HT1080 (cell line): ENCODE data around the gene SRR. TPM values are rescaled to one million over a fixed set of nuclear protein-coding genes. Genes with fewer than 3 reads are reported as not detected.

Source experiments
- DNase-seq: peaks from one replicate; pipeline ENCODE4 v3.0.0-alpha.2; 2015; ENCODE audit warnings: low read depth
- total RNA-seq: library from RNA; depleted of rRNA; stranded (reverse); fragments of >200 nt; shearing (Covaris generic); gene quantifications from 2 replicates; pipeline ENCODE4 v1.2.3, GENCODE V29; 2014

SRR gene
- total RNA-seq, 1 experiment from 2014 or later: 15.3 TPM

DNA sequence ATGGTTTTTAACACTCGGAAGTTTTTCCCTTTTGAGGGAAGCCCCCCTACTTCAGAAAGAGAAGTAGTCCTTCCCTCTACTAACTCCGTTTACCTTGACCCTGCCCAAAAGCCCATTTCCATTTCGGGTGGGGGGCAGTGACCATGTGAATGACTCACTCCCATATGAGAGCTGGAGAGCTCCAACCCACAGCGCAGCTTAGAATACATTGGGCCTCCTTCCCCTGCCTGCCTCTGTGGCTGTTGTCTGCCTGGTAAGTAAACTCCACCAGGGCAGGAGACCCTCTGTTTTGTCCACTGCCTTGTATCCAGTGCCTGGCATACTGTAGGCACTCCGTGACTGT is 34.5 kb downstream of the SRR start:
- peak; percentile 33 for DNase-seq

DNA sequence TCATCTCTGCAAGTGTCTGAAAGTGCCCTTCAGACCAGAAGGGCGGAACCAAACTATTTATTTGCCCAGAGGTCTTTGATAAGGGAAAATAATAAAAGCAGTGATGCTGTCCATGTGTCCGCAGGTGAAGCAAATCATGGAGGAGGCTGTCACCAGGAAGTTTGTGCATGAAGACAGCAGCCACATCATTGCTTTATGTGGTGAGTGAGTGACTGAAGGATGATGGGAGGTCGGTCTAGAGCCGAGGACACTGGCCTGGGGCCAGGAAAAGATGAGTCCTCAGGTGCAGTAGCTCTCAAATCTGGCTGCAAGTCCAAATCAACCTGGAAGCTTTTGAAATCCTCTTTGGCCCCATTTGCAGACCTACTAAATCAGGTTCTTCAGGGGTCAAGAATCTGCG is 39.7 kb downstream of the SRR start:
- DNase-seq: no peak

DNA sequence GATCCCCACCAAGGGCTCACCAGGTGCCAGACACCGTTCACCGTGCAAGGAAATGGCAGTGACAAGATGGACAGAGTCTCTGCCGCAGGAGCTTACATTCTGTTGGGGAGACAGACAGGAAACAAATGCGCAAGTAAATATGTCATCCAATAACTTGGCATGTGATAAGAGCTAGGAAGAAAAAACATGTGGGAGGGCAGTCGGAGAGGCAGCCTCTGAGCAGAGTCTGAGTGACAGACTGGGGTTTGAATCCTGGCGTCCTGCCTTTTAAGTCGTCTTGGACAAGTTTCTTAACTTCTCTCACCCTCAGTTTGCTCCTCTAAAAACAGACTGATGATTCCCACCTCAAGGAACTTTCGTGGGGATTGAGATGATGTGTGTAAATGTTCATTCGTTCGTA is 40.8 kb downstream of the SRR start:
- no peak for DNase-seq

DNA sequence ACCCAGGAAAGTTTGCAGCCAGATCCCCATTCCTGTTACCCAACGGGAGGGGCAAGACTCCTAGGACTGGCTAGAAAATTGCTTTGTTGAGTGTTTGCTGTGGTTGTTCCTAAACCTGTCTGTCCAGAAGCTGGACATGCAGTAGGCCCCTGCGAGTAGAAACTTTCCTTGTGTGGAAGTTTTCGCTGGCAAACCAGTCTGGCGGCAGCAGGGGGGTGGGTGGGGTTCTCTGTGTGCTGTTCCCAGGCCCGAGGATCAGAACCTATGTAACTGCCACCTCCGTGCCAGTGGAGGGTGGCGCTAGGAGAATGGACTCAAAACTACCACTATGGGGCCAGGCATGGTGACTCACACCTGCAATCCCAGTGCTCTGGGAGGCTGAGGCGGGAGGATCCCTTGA is 42.7 kb downstream of the SRR start:
- DNase-seq: no peak

DNA sequence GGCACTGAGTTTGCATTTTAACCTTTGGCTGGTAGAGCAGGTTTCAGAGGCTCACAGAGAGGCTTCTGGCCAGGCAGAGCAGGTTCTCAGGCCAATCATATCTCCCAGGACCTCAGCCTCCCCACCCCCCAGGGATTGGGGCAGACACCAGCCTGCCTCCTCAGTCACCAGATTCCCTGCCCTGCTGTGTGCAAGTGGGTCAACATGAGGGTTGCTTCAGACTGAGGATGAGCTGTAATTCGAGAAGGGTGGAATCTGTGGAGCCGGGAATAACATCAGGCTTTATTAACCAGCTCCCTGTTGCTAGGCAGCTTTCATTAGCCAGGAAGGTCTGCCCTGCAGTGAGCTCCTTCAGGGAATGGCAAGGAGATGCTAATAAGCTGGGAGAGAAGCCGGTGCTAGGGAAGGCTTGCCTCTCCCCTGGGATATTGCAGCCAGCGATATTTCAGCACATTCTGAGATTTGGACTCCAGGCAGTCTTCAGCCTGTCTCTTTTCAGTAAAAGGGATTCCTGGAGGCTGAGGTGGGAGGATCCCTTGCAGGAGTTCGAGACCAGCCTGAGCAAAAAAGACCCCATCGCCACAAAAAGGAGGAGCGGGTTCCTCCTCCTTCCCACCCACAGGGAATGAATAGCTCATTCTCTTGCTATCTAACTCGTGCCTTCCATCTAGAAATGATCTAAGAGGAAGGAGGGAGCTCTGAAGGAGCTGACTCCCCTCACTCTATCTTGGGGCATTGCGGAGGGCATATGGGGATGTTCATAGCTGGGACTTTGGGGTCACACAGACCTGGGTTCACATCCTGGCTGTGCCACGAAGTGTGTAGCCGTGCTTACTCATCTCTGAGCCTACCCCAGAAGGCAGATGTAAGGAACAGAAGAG is 44.3 kb downstream of the SRR start:
- DNase-seq: peak; percentile 82

DNA sequence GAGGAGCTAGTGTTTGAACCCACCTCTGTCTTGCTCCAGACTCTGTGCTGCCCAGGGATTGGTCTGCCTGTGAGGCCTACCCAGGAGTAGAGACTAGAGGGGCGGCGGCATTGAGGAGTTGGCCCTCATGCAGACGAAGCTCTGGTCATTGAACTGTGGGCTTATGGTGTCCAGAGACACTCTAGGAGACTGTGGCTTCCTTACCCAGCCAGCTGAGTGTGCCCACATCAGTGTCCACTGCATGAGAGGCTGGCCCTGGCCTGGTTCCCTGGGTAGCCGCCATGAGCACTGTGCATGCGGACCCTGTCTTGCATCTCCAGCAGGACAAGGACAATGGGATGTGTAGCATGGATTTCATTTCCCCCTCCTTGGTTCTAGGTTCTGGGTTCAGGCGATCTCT is 47.5 kb downstream of the SRR start:
- DNase-seq: no peak

DNA sequence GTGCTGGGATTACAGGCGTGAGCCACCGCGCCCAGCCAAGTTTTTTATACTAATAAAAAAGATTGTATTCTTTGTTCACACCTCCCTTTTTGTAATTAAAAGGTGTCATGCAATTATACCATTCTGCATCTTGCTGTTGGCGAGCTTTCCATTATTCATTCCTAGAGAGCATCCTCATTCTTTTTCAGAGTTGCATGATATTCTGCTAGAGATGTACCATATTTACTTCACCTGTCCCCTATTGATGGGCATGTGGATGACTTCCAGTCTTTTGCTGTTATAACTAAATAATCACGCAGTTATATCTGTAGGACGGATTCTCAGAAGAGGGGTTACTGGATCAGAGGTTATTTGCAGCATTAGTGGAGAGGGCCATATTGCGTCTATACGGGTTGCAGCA is 50.6 kb downstream of the SRR start:
- DNase-seq: no peak

DNA sequence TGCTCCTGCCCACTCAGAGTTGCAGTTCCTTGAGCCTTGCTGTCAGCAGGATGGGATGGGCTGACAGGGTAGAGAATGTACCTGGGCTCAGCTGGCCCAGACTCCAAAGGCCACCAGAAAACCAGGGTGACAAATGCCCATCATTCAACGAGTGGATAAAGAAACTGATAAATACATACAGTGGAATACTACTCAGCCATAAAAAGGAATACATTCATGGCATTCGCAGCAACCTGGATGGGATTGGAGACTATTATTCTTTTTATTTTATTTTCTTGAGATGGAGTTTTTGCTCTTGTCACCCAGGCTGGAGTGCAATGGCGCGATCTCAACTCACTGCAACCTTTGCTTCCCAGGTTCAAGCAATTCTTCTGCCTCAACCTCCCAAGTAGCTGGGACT is 53.5 kb downstream of the SRR start:
- no peak for DNase-seq

DNA sequence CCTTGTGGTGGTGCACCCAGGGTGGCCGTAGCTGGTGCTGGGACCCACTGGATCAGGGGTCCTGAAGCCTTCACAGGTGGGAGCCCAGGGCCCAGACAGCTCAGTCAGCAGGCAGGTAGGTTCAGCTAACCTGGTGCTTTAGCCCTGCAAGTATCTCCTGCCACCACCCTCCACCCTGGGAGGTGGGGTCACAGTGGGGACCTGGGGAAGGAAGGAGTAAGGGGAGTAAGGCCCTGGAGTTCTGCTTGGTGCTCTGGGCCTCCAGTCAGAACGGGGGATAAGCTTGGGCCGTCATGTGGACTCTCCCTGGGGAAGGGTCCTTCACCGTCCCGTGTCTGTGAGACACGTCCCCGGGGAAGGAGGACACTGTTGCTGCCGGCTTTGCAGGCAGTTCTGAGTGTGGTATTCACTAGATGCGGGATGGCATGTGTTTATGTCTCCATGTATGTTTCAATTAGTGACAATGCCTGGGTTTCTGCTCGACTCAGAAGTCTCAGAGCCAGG is 54.2 kb downstream of the SRR start:
- DNase-seq: no peak

DNA sequence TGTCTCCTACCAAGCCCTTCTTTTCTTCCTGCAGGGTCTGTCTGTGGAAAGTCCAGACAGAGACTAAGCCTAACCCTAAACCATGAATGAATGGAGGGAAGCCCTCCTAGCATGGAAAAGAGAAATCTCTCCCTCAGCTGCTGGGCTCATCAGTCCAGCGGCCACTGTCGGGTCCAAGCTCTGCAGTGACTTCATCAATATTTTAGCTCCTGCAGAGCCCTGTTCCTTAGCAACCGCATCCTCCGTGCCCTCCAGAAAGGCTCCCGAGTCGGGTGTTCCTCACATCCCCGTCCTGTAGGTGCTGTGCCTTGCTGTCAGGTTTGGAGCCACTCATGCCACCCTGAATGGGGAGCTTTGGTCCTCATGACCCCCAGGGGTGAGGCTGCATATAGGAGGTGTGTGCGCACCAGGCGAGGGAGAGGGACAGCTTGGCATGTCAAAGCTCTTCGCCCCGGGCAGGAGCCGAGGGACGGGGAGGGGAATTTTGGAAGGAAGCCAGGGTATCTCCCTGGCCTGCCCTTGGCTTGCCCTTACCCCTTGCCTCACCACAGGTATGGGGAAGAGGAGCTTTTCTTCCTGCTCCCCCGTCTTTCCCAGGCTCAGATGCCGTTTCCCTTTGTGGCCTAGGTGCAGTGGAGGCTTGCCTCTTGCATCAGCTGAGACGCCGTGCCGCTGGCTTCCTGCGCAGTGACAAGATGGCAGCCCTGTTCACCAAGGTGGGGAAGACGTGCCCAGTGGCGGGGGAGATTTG is 57.4 kb downstream of the SRR start:
- no peak for DNase-seq

DNA sequence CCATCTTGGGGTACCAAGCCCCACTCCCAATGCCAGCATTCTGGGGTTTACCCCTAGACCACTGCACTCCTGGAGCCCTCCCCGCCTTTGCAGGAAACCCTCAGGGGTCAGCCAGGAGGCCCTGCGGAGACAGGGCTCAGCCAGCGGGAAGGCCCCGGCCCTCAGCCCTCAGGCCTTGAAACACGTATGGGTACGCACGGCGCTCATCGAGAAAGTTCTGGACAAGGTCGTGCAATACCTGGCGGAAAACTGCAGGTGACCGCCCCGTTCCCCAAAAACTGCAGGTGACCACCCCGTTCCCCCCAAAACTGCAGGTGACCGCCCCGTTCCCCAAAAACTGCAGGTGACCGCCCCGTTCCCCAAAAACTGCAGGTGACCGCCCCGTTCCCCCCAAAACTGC is 58.3 kb downstream of the SRR start:
- no peak for DNase-seq

DNA sequence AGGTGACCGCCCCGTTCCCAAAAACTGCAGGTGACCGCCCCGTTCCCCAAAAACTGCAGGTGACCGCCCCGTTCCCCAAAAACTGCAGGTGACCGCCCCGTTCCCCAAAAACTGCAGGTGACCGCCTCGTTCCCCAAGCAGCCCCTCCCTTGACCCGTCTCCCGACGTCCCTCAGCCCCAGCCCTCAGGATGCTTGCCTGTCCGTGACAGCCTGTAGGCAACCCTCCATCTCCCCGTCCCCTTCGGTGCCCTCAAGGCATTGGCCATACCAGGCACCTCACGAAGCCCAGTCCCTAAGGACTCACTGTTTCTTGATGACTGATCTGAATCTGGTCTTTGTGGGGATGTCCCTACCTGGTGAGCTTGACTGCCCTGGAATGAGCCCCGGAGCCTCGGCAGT is 58.7 kb downstream of the SRR start:
- DNase-seq: no peak

DNA sequence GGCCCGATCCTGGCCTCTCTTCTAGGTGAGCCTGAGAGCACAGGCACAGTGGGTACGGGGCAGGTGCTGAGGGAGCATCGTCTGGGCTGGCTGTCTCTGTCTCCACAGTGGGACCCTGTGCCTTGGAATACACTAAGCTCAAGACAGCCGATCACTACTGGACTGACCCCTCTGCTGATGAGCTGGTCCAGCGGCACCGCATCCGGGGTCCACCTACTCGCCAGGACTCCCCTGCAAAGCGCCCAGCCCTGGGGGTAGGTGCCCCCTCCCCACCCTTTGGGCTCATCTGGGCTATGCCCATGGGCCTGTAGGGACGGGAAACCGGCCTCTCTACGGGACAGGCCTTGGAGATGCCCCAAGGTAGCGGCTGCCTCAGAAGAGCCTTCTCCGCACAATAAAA is 59.1 kb downstream of the SRR start:
- no peak for DNase-seq

DNA sequence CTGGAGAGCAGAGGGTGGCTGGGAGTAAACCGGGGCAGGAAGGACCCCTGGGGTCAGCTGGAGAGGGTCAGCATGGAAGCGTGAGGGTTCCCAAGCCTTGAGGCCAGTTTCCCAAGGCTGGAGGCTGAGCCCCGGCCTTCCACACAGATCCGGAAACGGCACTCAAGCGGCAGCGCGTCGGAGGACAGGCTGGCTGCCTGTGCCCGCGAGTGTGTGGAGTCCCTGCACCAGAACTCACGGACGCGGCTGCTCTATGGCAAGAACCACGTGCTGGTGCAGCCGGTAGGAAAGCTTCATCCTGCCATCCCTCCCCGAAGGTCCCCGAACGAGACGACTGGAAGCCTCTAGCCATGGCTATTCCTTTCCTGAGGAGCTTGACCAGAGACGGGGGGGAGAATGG is 59.6 kb downstream of the SRR start:
- no peak for DNase-seq

DNA sequence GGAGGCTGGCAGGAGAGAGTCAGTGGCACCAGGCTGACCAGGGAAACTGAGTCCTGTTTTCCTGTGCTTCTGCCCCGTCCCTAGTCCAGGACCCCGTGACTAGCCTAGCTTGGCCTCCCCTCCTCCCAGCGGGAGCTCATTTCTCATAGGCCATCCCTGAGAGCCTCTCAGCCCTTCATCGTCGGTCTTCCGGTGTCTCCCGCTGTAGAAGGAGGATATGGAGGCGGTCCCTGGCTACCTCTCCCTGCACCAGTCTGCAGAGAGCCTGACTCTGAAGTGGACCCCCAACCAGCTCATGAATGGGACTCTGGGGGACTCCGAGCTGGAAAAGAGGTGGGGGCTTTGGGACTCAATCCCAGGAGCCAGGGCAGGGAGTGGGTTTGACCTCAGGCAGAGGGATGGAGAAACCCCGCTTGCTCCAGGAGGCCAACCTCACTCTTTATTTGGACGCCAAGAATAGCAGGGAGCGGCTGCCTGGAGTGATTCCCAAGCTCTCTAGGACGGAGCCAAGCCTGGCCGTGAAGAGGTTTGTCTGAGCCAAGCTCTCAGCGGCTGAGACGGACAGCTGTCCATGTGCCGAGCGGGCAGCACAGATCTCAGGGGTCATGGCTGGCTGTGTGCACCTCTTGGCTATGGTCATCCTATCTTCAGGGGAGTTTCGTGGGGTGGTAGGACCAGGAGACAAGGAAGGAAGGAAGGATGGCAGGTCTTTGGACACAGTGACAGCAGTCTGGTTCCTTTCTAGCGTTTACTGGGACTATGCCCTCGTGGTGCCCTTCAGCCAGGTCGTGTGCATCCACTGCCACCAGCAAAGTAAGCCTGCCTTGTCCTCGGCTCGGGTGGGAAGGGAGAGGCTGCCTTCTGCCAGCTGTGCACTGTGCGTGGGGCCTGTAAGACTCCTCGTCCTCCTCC is 60.4 kb downstream of the SRR start:
- DNase-seq: no peak

DNA sequence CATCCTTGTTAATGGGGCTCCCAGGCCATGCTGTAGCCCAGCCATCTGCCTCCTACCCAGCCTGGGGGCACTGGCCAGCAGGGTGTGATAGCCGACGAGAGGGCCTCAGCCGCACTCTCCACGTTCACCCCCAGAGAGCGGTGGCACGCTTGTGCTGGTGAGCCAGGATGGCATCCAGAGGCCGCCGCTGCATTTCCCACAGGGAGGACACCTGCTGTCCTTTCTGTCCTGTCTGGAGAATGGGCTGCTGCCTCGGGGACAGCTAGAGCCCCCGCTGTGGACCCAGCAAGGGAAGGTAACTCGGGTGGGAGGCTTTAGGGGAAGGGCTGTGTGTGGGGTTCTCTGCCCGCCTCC is 61.0 kb downstream of the SRR start:
- no peak for DNase-seq

DNA sequence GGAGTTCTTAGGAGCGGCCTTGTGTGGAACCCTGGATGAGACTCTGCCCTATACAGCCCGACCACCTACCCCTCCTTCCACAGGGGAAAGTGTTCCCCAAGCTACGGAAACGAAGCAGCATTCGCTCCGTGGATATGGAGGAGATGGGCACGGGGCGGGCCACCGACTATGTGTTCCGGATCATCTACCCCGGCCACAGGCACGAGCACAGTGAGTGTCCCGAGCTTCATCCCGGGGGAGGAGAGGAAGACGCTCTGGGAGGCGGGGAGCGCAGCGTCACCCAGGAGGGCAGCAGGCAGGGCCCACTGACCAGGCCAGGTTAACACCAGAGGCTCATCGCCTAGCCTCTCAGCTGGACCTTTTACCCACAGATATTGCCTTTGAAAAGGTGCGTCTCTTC is 61.4 kb downstream of the SRR start:
- no peak for DNase-seq

DNA sequence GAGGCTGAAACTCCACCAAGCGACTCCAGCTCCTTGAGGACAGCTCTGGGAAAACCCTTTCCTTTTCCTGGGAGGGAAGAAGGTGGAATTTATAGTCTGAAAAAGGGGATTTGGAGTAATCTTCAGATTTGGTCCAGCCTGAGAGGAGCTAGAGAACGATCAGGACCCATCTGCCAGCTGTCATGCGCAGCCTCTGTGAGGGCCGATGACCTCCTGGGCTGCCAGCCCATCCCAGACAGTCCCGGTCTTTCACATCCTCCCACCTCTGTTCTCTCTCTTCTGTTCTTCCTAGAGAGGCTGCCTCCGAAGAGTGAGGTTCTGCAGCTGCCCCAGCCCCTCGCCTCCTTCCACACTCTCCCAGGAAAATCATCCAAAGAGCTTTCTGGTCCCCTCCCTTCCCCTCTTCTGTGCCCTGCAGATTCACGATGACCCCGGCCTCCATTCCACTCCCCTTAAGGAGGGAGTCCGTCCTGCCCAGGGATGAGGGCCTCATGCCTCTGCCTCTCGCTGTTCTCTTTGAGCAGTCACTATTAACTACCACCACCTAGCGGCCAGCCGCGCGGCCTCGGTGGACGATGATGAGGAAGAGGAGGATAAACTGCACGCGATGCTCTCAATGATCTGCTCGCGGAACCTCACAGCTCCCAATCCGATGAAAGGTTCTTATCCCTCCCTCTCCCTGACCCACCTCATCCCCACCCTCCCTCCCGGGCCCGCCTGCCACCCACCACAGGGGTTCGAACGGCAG is 63.2 kb downstream of the SRR start:
- no peak for DNase-seq

DNA sequence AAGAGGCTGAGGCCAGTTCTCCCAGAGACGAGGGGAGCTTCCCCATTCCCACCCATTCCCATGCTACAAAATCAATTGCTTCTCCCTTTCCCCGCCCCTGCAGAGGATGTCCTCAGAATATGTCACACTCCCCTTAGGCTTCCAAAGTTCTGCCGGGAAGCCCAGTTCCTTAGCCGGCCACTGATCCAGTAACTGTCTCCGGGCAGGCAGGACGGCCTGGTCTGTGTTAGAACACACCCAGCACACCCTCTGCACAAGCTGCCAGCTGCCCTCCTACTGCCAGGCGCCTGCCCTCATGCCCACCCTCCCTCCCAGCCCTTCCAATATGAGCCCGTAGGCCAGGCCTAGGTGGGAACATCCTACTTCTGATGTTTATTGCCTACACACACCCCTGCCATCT is 64.6 kb downstream of the SRR start:
- no peak for DNase-seq

DNA sequence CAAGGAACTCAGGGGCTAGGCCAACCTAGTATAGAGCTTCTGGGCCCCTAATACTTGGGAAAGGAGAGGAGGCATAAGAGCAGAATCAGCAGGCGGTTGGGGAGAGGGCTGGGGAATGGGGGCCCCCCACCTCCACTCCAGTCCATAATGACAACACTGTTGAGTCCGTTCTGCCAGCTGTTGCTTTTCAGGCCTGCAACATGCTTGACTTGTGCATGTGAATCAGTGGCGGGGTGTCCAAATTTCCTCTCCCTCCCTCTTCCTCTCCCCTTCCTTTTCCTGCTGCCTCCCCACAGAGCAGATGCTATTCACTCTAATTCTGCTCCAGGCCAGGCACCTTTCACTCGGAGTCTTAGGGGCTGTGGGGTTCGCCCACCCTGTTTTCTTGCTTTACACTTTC is 65.3 kb downstream of the SRR start:
- DNase-seq: no peak

DNA sequence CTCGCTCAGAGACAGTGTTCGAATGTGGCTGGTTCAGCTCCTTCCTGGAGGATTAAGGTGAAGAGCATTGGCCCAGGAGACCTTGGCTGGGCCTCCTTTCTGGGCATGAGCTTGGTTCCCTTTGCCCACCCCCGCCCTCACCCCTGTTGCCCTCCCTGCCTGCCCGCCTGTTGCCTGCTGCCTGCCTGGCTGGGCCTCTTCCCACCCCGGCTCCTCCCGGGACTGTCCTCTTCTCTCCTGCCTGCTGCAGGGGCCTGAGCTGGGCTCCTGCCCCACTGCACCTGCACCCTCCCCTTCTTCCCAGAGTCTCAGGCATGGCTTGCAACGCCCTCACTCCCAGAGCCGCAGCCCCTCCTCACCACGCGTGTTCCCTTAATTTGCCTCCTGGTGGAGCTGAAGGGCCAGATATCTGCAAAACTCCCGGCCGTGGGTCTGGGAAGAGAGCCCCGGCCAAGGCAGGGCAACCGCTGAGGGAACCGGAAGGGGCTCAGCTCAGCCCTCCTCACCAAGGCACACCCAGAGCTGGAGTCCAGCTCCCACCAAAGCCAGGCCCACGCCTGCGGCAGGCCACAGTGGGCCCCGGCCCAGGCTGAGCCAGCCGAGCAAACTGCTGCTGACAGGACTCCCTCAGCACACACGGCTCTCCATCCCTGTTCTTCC is 65.9 kb downstream of the SRR start:
- DNase-seq: no peak
